H1 (cell line): ENCODE measurements around the gene SLC17A3. TPM values are rescaled to one million over a fixed set of nuclear protein-coding genes. Genes with fewer than 3 reads are reported as not detected.

Source experiments
- CTCF ChIA-PET: fragments of 300-600 bp; sonication (Branson Sonifier 250); formaldehyde crosslinking; loops from one replicate; lab custom pipeline; 2021; ENCODE audit not compliant: partially characterized antibody; lab: Charles Lee
- POLR2A ChIA-PET: fragments of 300-600 bp; sonication (Branson Sonifier 250); formaldehyde crosslinking; loops from one replicate; lab custom pipeline; 2021; ENCODE audit warnings: inconsistent platforms; ENCODE audit not compliant: partially characterized antibody; lab: Charles Lee
- DNase-seq, 2 experiments: peaks; one replicate each; pipeline versions ENCODE4 v3.0.0 to v3.0.0-alpha.2; 2010 to 2022; ENCODE audit warnings: low spot score in 2 of 2, low read depth in 1 of 2, mixed read lengths in 1 of 2
- FAIRE-seq: peaks from 2 replicates; lab custom pipeline; 2011; peaks lifted over from hg19 to GRCh38; lab: Jason Lieb, UNC
- H2AFZ ChIP-seq: 2 replicates; pipeline ENCODE4 v1.8.1; 2012; ENCODE audit warnings: low read length, inconsistent platforms
- H2AK5ac ChIP-seq: 2 replicates; pipeline ENCODE4 v1.6.1; 2013; ENCODE audit warnings: low read depth, low read length
- H2BK120ac ChIP-seq: replicated peaks from 2 replicates; pipeline ENCODE3; 2013; ENCODE audit warnings: low read depth, low read length, inconsistent platforms
- H2BK12ac ChIP-seq: 2 replicates; pipeline ENCODE4 v1.6.1; 2013; ENCODE audit warnings: low read depth, low read length
- H2BK15ac ChIP-seq: 2 replicates; pipeline ENCODE4 v1.6.1; 2013; ENCODE audit warnings: low read length
- H2BK20ac ChIP-seq: 2 replicates; pipeline ENCODE4 v1.6.1; 2013; ENCODE audit warnings: low read length
- H2BK5ac ChIP-seq: 2 replicates; pipeline ENCODE4 v1.6.1; 2013; ENCODE audit warnings: low read depth, low read length
- H3K14ac ChIP-seq: 2 replicates; pipeline ENCODE4 v1.6.1; 2013; ENCODE audit warnings: inconsistent platforms; ENCODE audit not compliant: insufficient read length
- H3K18ac ChIP-seq: 2 replicates; pipeline ENCODE4 v1.6.1; 2013; ENCODE audit warnings: low read length; ENCODE audit errors: extremely low read depth
- H3K23ac ChIP-seq: 2 replicates; pipeline ENCODE4 v1.6.1; 2013; ENCODE audit warnings: inconsistent platforms; ENCODE audit not compliant: insufficient read length
- H3K23me2 ChIP-seq: 2 replicates; pipeline ENCODE4 v1.6.1; 2013; ENCODE audit warnings: low read depth, low read length
- H3K27ac ChIP-seq: 2 replicates; pipeline ENCODE4 v1.6.1; 2011; ENCODE audit warnings: low read depth, low read length, inconsistent platforms
- H3K27me3 ChIP-seq, 4 experiments: replicated peaks in 1 of 4; 1 replicate in 1 of 4; 2 replicates in 3 of 4; pipeline versions ENCODE4 v1.6.1 to v1.8.1; 2011 to 2013; ENCODE audit warnings: low read length in 3 of 4, mild to moderate bottlenecking in 3 of 4, inconsistent platforms in 2 of 4, mixed read lengths in 2 of 4, moderate library complexity in 1 of 4; ENCODE audit not compliant: control insufficient read depth in 3 of 4, insufficient read depth in 3 of 4; ENCODE audit errors: extremely low read depth in 1 of 4
- H3K36me3 ChIP-seq, 4 experiments: 2 replicates each; pipeline versions ENCODE4 v1.6.1 to v1.8.1; 2011 to 2013; ENCODE audit warnings: mild to moderate bottlenecking in 4 of 4, low read length in 3 of 4, moderate library complexity in 2 of 4, control low read depth in 1 of 4, inconsistent platforms in 1 of 4; ENCODE audit not compliant: insufficient read depth in 4 of 4, control insufficient read depth in 2 of 4
- H3K4ac ChIP-seq: replicated peaks from 2 replicates; pipeline ENCODE3; 2013; ENCODE audit warnings: low read length, low read depth, mixed read lengths, inconsistent platforms; ENCODE audit not compliant: insufficient read length
- H3K4me1 ChIP-seq, 4 experiments: replicated peaks in 1 of 4; 1 replicate in 1 of 4; 2 replicates in 3 of 4; pipeline versions ENCODE4 v1.6.1 to v1.8.1; 2011 to 2013; ENCODE audit warnings: low read length in 3 of 4, inconsistent platforms in 2 of 4, mixed read lengths in 1 of 4; ENCODE audit not compliant: insufficient read depth in 4 of 4, control insufficient read depth in 3 of 4
- H3K4me2 ChIP-seq, 2 experiments: 2 replicates each; pipeline versions ENCODE4 v1.6.1 to v1.8.1; 2011 to 2013; ENCODE audit warnings: low read depth in 2 of 2, low read length in 2 of 2, control low read depth in 1 of 2, inconsistent platforms in 1 of 2, mild to moderate bottlenecking in 1 of 2; ENCODE audit not compliant: insufficient read depth in 1 of 2
- H3K4me3 ChIP-seq, 4 experiments: fragments of 200-600, 300-600 bp in 1 of 4; sonication (generic), shearing (Covaris generic), sonication (Bioruptor Twin) in 1 of 4; 2 replicates each; pipeline versions ENCODE4 v1.5.1 to v1.8.1; 2011 to 2016; ENCODE audit warnings: low read length in 4 of 4, low read depth in 3 of 4, control low read depth in 2 of 4, inconsistent platforms in 2 of 4, mild to moderate bottlenecking in 2 of 4, mixed read lengths in 1 of 4, moderate library complexity in 1 of 4; ENCODE audit not compliant: insufficient read depth in 2 of 4; ENCODE audit errors: extremely low read depth in 1 of 4
- H3K56ac ChIP-seq: replicated peaks from 2 replicates; pipeline ENCODE3; 2013; ENCODE audit warnings: low read depth, mild to moderate bottlenecking, mixed read lengths, low read length, inconsistent platforms; ENCODE audit not compliant: insufficient read length
- H3K79me1 ChIP-seq: 2 replicates; pipeline ENCODE4 v1.6.1; 2013; ENCODE audit warnings: low read depth, low read length, control low read depth
- H3K79me2 ChIP-seq, 2 experiments: 2 replicates each; pipeline versions ENCODE4 v1.6.1 to v1.8.1; 2012 to 2013; ENCODE audit warnings: low read length in 2 of 2, mild to moderate bottlenecking in 2 of 2, inconsistent platforms in 1 of 2; ENCODE audit not compliant: insufficient read depth in 2 of 2, control insufficient read depth in 1 of 2
- H3K9ac ChIP-seq, 4 experiments: replicated peaks in 1 of 4; 1 replicate in 1 of 4; 2 replicates in 3 of 4; pipeline versions ENCODE4 v1.6.1 to v1.8.1; 2011 to 2013; ENCODE audit warnings: low read depth in 3 of 4, low read length in 3 of 4, control low read depth in 2 of 4, mild to moderate bottlenecking in 2 of 4, moderate library complexity in 2 of 4, inconsistent platforms in 1 of 4; ENCODE audit errors: extremely low read depth in 1 of 4
- H3K9me3 ChIP-seq, 2 experiments: 2 replicates each; pipeline versions ENCODE4 v1.6.1 to v1.8.1; 2012 to 2013; ENCODE audit warnings: mild to moderate bottlenecking in 2 of 2, moderate library complexity in 2 of 2, control low read depth in 1 of 2, inconsistent platforms in 1 of 2, low read depth in 1 of 2, low read length in 1 of 2, mixed read lengths in 1 of 2; ENCODE audit not compliant: insufficient read depth in 2 of 2
- H4K20me1 ChIP-seq, 2 experiments: replicated peaks in 1 of 2; 2 replicates each; pipeline versions ENCODE3 to v1.8.1; 2011 to 2013; ENCODE audit warnings: inconsistent platforms in 2 of 2, low read length in 2 of 2, mild to moderate bottlenecking in 1 of 2; ENCODE audit not compliant: insufficient read depth in 2 of 2, control insufficient read depth in 1 of 2
- H4K5ac ChIP-seq: 2 replicates; pipeline ENCODE4 v1.6.1; 2013; ENCODE audit warnings: low read length, low read depth, mixed read lengths, inconsistent platforms; ENCODE audit not compliant: insufficient read length
- H4K8ac ChIP-seq: 2 replicates; pipeline ENCODE4 v1.8.0; 2013; ENCODE audit warnings: mild to moderate bottlenecking, moderate library complexity, low read length, inconsistent platforms; ENCODE audit not compliant: insufficient read depth; ENCODE audit errors: extremely low read depth
- H4K91ac ChIP-seq: replicated peaks from 2 replicates; pipeline ENCODE3; 2013; ENCODE audit warnings: low read length, mixed read lengths, inconsistent platforms; ENCODE audit not compliant: insufficient read length
- CBX8 ChIP-seq: fragments of 300-800, 300-1000 bp; sonication (generic); IDR thresholded peaks from 2 replicates; pipeline ENCODE4 v1.7.1; 2016; ENCODE audit warnings: low read depth, low read length, borderline replicate concordance
- CHD1 ChIP-seq: IDR thresholded peaks from 2 replicates; pipeline ENCODE4 v1.6.1; 2012; ENCODE audit warnings: low read depth, low read length, improper control_type of control experiment
- EP300 ChIP-seq, 2 experiments: IDR thresholded peaks; 1 replicate in 1 of 2; 2 replicates in 1 of 2; pipeline ENCODE4 v1.6.1; 2011 to 2012; ENCODE audit warnings: low read depth in 2 of 2, low read length in 2 of 2, mild to moderate bottlenecking in 2 of 2, borderline replicate concordance in 1 of 2, inconsistent platforms in 1 of 2, moderate library complexity in 1 of 2
- SIN3A ChIP-seq, 2 experiments: IDR thresholded peaks in 1 of 2; conservative IDR thresholded peaks in 1 of 2; 2 replicates each; pipeline ENCODE4 v1.6.1; 2011 to 2012; ENCODE audit warnings: low read length in 2 of 2, improper control_type of control experiment in 1 of 2, low read depth in 1 of 2, mild to moderate bottlenecking in 1 of 2
- SP4 ChIP-seq: IDR thresholded peaks from 2 replicates; pipeline ENCODE4 v1.6.1; 2012; ENCODE audit warnings: low read length, inconsistent platforms
- WGBS, 2 experiments: shearing (Covaris generic) in 1 of 2; methylation state at CpG; one replicate each; pipeline versions ENCODE4 v1.1.6 to v1.1.7; 2013 to 2015; ENCODE audit warnings: low lambda C conversion rate in 2 of 2, mixed read lengths in 2 of 2, inconsistent platforms in 1 of 2, low coverage in 1 of 2, missing lambda C conversion rate in 1 of 2; ENCODE audit not compliant: insufficient replicate concordance in 2 of 2, insufficient coverage in 1 of 2, insufficient read length in 1 of 2; ENCODE audit errors: extremely low coverage in 1 of 2, missing lambda C conversion rate in 1 of 2; 5-methylcytosine and 5-hydroxymethylcytosine counted together
- polyA plus RNA-seq, 7 experiments: library from polyadenylated mRNA; depleted of rRNA in 3 of 7; stranded (reverse) in 5 of 7; unstranded in 2 of 7; fragments of >200 nt in 5 of 7; fragments of 200-250 nt in 2 of 7; gene quantifications; 1 replicate in 5 of 7; 2 replicates in 1 of 7; 4 replicates in 1 of 7; pipeline versions ENCODE4 v1.2.1 to v1.2.3, GENCODE V29; 2011 to 2013; ENCODE audit warnings: missing spikeins in 2 of 7, mixed read lengths in 2 of 7
- total RNA-seq: library from RNA; stranded (reverse); fragmentation: NEBNext Ultra II Directional; extraction: Animal tissue kit (Norgen Biotek cat#: 25700); gene quantifications from 2 replicates; pipeline ENCODE4 v1.2.1, GENCODE V29; 2021
- TF ChIP-seq, protein P1 (sequence below), 3 experiments: IDR thresholded peaks; 1 replicate in 2 of 3; 2 replicates in 1 of 3; pipeline versions ENCODE4 v1.5.1 to v1.6.1; 2011; ENCODE audit warnings: low read length in 3 of 3, mild to moderate bottlenecking in 3 of 3, inconsistent platforms in 2 of 3, low read depth in 1 of 3, moderate library complexity in 1 of 3; ENCODE audit not compliant: insufficient read depth in 1 of 3; ENCODE audit errors: control extremely low read depth in 1 of 3
- TF ChIP-seq, protein P2 (sequence below): IDR thresholded peaks from 2 replicates; pipeline ENCODE4 v1.6.1; 2012; ENCODE audit warnings: low read length, inconsistent platforms
- TF ChIP-seq, protein P3 (sequence below): IDR thresholded peaks from 2 replicates; pipeline ENCODE4 v1.6.1; 2012; ENCODE audit warnings: inconsistent platforms

Gene SLC17A3
- total and polyA plus RNA-seq, 2 of the 8 experiments (the other 6 are each of a cell fraction or from before 2014, with no cell fraction given): not detected

DNA sequence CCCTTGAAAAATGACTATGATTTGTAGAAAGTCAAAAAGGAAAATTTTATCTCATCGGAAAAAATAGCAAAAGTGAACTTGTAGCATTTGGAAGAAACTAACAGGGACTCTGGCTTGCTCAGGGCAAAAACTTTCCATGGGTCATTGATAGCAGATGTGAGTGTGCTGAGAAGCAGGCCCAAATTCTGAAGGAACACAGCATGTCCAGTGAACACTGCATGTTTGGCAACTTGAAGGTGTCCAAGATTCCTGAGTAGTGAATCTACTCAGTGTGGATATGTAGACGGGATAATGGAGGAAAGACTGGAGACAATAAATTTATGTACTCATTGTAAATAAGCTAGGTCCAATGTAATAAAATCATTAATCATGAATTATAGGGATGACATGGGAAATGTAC, 48.3 kb upstream of the SLC17A3 start:
- no peak overlapping the region for H2BK5ac ChIP-seq
- no peak overlapping the region for H2BK15ac ChIP-seq
- FAIRE-seq (no peak), DNase-seq (no peak)
- H3K79me1 ChIP-seq: no peaks in the 10 kb centered on the region
- no peak overlapping the region for H3K23ac ChIP-seq
- ChIA-PET POLR2A (no interaction called here), CTCF (no interaction called here)
- no peaks in the 10 kb centered on the region for H3K9me3 ChIP-seq
- H2BK120ac ChIP-seq: no peak overlapping the region
- no peak overlapping the region for H3K18ac ChIP-seq
- no peaks in the 10 kb centered on the region for H4K20me1 ChIP-seq
- no peaks in the 10 kb centered on the region for H3K36me3 ChIP-seq
- H3K4ac ChIP-seq: no peak overlapping the region
- H3K9ac ChIP-seq: no peak overlapping the region
- no peak overlapping the region for H4K8ac ChIP-seq
- H3K14ac ChIP-seq: no peak overlapping the region
- H3K4me2 ChIP-seq: no peak overlapping the region
- no peak overlapping the region for H2BK12ac ChIP-seq
- H2AFZ ChIP-seq: no peak overlapping the region
- no peak overlapping the region for H2AK5ac ChIP-seq
- H2BK20ac ChIP-seq: no peak overlapping the region
- no peak overlapping the region for H3K27ac ChIP-seq
- no peaks in the 10 kb centered on the region for H3K27me3 ChIP-seq
- H3K79me2 ChIP-seq: no peaks in the 10 kb centered on the region
- H3K4me1 ChIP-seq: no peaks in the 10 kb centered on the region
- no peak overlapping the region for H4K91ac ChIP-seq
- no peak overlapping the region for H3K56ac ChIP-seq
- no peak overlapping the region for H3K4me3 ChIP-seq
- H4K5ac ChIP-seq: no peak overlapping the region
- WGBS, 2 experiments: 93% methylated on average over 2 of the region's 2 CpGs; no CpG with 5 or more reads in 1 of the 2 experiments
- H3K23me2 ChIP-seq: no peaks in the 10 kb centered on the region
- TF ChIP-seq EP300 (IDR thresholded peaks at IDR 0.05; ENCODE audit: borderline replicate concordance in 1 of 2, low read depth in 2 of 2, low read length in 2 of 2) (no peak), CHD1 (no peak), SP4 (no peak), SIN3A (conservative IDR thresholded peaks at IDR 0.05 in 1 of 2, IDR thresholded peaks at IDR 0.05 in 1 of 2; ENCODE audit: low read depth in 1 of 2, low read length in 2 of 2) (no peak), CBX8 (no peak)
- TF ChIP-seq, protein P1, sequence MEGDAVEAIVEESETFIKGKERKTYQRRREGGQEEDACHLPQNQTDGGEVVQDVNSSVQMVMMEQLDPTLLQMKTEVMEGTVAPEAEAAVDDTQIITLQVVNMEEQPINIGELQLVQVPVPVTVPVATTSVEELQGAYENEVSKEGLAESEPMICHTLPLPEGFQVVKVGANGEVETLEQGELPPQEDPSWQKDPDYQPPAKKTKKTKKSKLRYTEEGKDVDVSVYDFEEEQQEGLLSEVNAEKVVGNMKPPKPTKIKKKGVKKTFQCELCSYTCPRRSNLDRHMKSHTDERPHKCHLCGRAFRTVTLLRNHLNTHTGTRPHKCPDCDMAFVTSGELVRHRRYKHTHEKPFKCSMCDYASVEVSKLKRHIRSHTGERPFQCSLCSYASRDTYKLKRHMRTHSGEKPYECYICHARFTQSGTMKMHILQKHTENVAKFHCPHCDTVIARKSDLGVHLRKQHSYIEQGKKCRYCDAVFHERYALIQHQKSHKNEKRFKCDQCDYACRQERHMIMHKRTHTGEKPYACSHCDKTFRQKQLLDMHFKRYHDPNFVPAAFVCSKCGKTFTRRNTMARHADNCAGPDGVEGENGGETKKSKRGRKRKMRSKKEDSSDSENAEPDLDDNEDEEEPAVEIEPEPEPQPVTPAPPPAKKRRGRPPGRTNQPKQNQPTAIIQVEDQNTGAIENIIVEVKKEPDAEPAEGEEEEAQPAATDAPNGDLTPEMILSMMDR (IDR thresholded peaks at IDR 0.05; ENCODE audit: control extremely low read depth in 1 of 3, insufficient read depth in 1 of 3, low read depth in 1 of 3, low read length in 3 of 3): no peak
- TF ChIP-seq, protein P2, sequence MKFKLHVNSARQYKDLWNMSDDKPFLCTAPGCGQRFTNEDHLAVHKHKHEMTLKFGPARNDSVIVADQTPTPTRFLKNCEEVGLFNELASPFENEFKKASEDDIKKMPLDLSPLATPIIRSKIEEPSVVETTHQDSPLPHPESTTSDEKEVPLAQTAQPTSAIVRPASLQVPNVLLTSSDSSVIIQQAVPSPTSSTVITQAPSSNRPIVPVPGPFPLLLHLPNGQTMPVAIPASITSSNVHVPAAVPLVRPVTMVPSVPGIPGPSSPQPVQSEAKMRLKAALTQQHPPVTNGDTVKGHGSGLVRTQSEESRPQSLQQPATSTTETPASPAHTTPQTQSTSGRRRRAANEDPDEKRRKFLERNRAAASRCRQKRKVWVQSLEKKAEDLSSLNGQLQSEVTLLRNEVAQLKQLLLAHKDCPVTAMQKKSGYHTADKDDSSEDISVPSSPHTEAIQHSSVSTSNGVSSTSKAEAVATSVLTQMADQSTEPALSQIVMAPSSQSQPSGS: no peak
- TF ChIP-seq, protein P3, sequence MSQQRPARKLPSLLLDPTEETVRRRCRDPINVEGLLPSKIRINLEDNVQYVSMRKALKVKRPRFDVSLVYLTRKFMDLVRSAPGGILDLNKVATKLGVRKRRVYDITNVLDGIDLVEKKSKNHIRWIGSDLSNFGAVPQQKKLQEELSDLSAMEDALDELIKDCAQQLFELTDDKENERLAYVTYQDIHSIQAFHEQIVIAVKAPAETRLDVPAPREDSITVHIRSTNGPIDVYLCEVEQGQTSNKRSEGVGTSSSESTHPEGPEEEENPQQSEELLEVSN: no peak
